MCF 10A (cell line): Measurements from ENCODE around the gene PACRG. TPM values are rescaled to one million over a fixed set of nuclear protein-coding genes. Genes with fewer than 3 reads are reported as not detected.

Experiments
- BruUV-seq: library from RNA; stranded (reverse); fragments of 400-500 nt; replicated peaks from 2 replicates; lab custom pipeline; 2021; lab: Mats Ljungman, UMichigan
- CTCF ChIA-PET: fragments of 300-600 bp; sonication (Branson Sonifier 250); formaldehyde crosslinking; extraction: SDS; loops from one replicate; lab custom pipeline; 2021; ENCODE audit warnings: antibody characterized with exemption, inconsistent platforms; lab: Yijun Ruan, JAX
- POLR2A ChIA-PET: fragments of 300-600, 350-650 bp; sonication (Branson Sonifier 250); formaldehyde crosslinking; extraction: SDS; loops from one replicate; lab custom pipeline; 2020; ENCODE audit warnings: antibody characterized with exemption, inconsistent platforms; lab: Yijun Ruan, JAX
- DNase-seq: peaks from one replicate; pipeline ENCODE4 v3.0.0-alpha.2; 2018; ENCODE audit not compliant: unreplicated experiment
- H3K27ac Mint-ChIP-seq: one replicate; pipeline ENCODE4 v1.8.0; 2022; ENCODE audit warnings: mild to moderate bottlenecking, low read depth, mixed read lengths; ENCODE audit not compliant: unreplicated experiment
- H3K27me3 Mint-ChIP-seq: one replicate; pipeline ENCODE4 v1.8.0; 2022; ENCODE audit warnings: mixed read lengths; ENCODE audit not compliant: insufficient read depth, unreplicated experiment
- H3K36me3 Mint-ChIP-seq: one replicate; pipeline ENCODE4 v1.8.0; 2022; ENCODE audit warnings: mild to moderate bottlenecking, moderate library complexity, mixed read lengths; ENCODE audit not compliant: insufficient read depth, unreplicated experiment
- H3K4me1 Mint-ChIP-seq: one replicate; pipeline ENCODE4 v1.8.0; 2022; ENCODE audit warnings: mixed read lengths; ENCODE audit not compliant: insufficient read depth, unreplicated experiment
- H3K4me3 Mint-ChIP-seq: one replicate; pipeline ENCODE4 v1.8.0; 2022; ENCODE audit warnings: mild to moderate bottlenecking, moderate library complexity, mixed read lengths; ENCODE audit not compliant: unreplicated experiment
- H3K9me3 Mint-ChIP-seq: one replicate; pipeline ENCODE4 v1.8.0; 2022; ENCODE audit warnings: mixed read lengths; ENCODE audit not compliant: unreplicated experiment
- CTCF ChIP-seq: fragments of 200-600 bp; IDR thresholded peaks from one replicate; pipeline ENCODE4 v1.8.0; 2022; ENCODE audit warnings: antibody characterized with exemption, mild to moderate bottlenecking; ENCODE audit not compliant: unreplicated experiment
- intact Hi-C: fragments of 100-400 bp; cut with micrococcal nuclease; formaldehyde crosslinking; loops from 2 replicates; pipeline ENCODE4 v1.14.1; 2022
- total RNA-seq: library from RNA; stranded (reverse); gene quantifications from 2 replicates; pipeline ENCODE4 v1.2.3, GENCODE V29; 2022

Gene PACRG
- total RNA-seq, 1 experiment from 2014 or later: not detected

GRCh38 chr6:163343609-163344008, 615.8 kb downstream of the PACRG start:
- BruUV-seq: no TSS peak
- Mint-ChIP-seq H3K27ac (no peak overlapping the region), H3K9me3 (peaks cover 6% of the 10 kb centered on the region), H3K27me3 (no peaks in the 10 kb centered on the region), H3K4me1 (peaks cover 6% of the 10 kb centered on the region), H3K36me3 (no peaks in the 10 kb centered on the region), H3K4me3 (no peak overlapping the region)
- ChIA-PET POLR2A (no interaction called here), CTCF (no interaction called here)
- TF ChIP-seq CTCF: no peak
- no peak for DNase-seq
- intact Hi-C loops: no loop called here

- ChIA-PET POLR2A (no interaction called here), CTCF (no interaction called here)
- Mint-ChIP-seq H3K27ac (peak overlapping the region; percentile 31), H3K4me3 (no peak overlapping the region), H3K4me1 (peaks cover 6% of the 10 kb centered on the region), H3K9me3 (peaks cover 6% of the 10 kb centered on the region), H3K36me3 (no peaks in the 10 kb centered on the region), H3K27me3 (no peaks in the 10 kb centered on the region)
- intact Hi-C loops: no loop called here
- TF ChIP-seq CTCF: no peak
- no TSS peak for BruUV-seq
- no peak for DNase-seq
Measured at GRCh38 chr6:163344411-163344810, 616.6 kb downstream of the PACRG start.

GRCh38 chr6:163345931-163346330, 618.2 kb downstream of the PACRG start:
- ChIA-PET POLR2A (no interaction called here), CTCF (no interaction called here)
- Mint-ChIP-seq H3K27me3 (no peaks in the 10 kb centered on the region), H3K4me3 (no peak overlapping the region), H3K9me3 (peaks cover 6% of the 10 kb centered on the region), H3K4me1 (peaks cover 6% of the 10 kb centered on the region), H3K36me3 (no peaks in the 10 kb centered on the region), H3K27ac (no peak overlapping the region)
- DNase-seq: no peak
- intact Hi-C loops: no loop called here
- TF ChIP-seq CTCF: no peak
- BruUV-seq: no TSS peak

- Mint-ChIP-seq H3K27me3 (no peaks in the 10 kb centered on the region), H3K4me1 (peaks cover 6% of the 10 kb centered on the region), H3K27ac (no peak overlapping the region), H3K4me3 (no peak overlapping the region), H3K9me3 (peaks cover 6% of the 10 kb centered on the region), H3K36me3 (no peaks in the 10 kb centered on the region)
- TF ChIP-seq CTCF: no peak
- no TSS peak for BruUV-seq
- POLR2A ChIA-PET: no interaction called here
- no peak for DNase-seq
- CTCF ChIA-PET: interaction anchor here (0.7 kb wide), 1 partner anchor 22 kb away, joined by 3 read pairs; no protein-coding TSS in a partner anchor
- intact Hi-C loops: no loop called here
Measured at GRCh38 chr6:163346497-163346961, 618.8 kb downstream of the PACRG start.
